IMR-90 (cell line): ENCODE measurements around the gene PACSIN2. TPM values are rescaled to one million over a fixed set of nuclear protein-coding genes. Genes with fewer than 3 reads are reported as not detected.

Experiments used
- ATAC-seq: fragments of 200-7000 bp; cut with Tn5 transposase; 2 replicates; pipeline ENCODE4 v1.9.1; 2020; ENCODE audit warnings: low read depth, mild to moderate bottlenecking, moderate library complexity
- BruUV-seq: library from RNA; stranded (reverse); fragments of 400-500 nt; replicated peaks from 2 replicates; lab custom pipeline; 2021; lab: Mats Ljungman, UMichigan
- CTCF ChIA-PET: fragments of 300-600 bp; formaldehyde crosslinking; extraction: SDS; loops from one replicate; lab custom pipeline; 2021; ENCODE audit warnings: antibody characterized with exemption; lab: Yijun Ruan, JAX
- POLR2A ChIA-PET: fragments of 300-600 bp; sonication (Branson Sonifier 250); formaldehyde crosslinking; loops from one replicate; lab custom pipeline; 2022; ENCODE audit warnings: antibody characterized with exemption; ENCODE audit not compliant: unreplicated experiment; lab: Charles Lee
- DNase-seq: peaks from one replicate; pipeline ENCODE4 v3.0.0; 2013
- H2AFZ ChIP-seq: replicated peaks from 2 replicates; pipeline ENCODE3; 2013; ENCODE audit warnings: low read length, mild to moderate bottlenecking; ENCODE audit not compliant: poor library complexity
- H2AK5ac ChIP-seq: 2 replicates; pipeline ENCODE4 v1.6.1; 2013; ENCODE audit warnings: low read depth, low read length, inconsistent platforms
- H2AK9ac ChIP-seq: replicated peaks from 2 replicates; pipeline ENCODE3; 2013; ENCODE audit warnings: mild to moderate bottlenecking, low read depth, low read length, moderate library complexity; ENCODE audit not compliant: poor library complexity
- H2BK120ac ChIP-seq: 2 replicates; pipeline ENCODE4 v1.6.1; 2013; ENCODE audit warnings: low read depth, low read length, inconsistent platforms
- H2BK15ac ChIP-seq: 3 replicates; pipeline ENCODE4 v1.6.1; 2013; ENCODE audit warnings: low read depth, low read length, inconsistent platforms
- H2BK20ac ChIP-seq: 2 replicates; pipeline ENCODE4 v1.6.1; 2013; ENCODE audit warnings: low read depth, mild to moderate bottlenecking, inconsistent platforms, low read length, moderate library complexity
- H2BK5ac ChIP-seq: 2 replicates; pipeline ENCODE4 v1.6.1; 2013; ENCODE audit warnings: mild to moderate bottlenecking, low read depth, low read length, inconsistent platforms; ENCODE audit not compliant: poor library complexity, severe bottlenecking
- H3K14ac ChIP-seq: replicated peaks from 2 replicates; pipeline ENCODE4 v1.6.1; 2013; ENCODE audit warnings: low read depth, low read length, inconsistent platforms
- H3K18ac ChIP-seq: 2 replicates; pipeline ENCODE4 v1.6.1; 2013; ENCODE audit warnings: low read depth, low read length, control low read depth
- H3K23ac ChIP-seq: 2 replicates; pipeline ENCODE4 v1.6.1; 2013; ENCODE audit warnings: low read depth, low read length, inconsistent platforms
- H3K27ac ChIP-seq: 2 replicates; pipeline ENCODE4 v1.5.1; 2013; ENCODE audit warnings: mild to moderate bottlenecking, control low read depth, low read length; ENCODE audit not compliant: insufficient read depth
- H3K27me3 ChIP-seq: 2 replicates; pipeline ENCODE4 v1.6.1; 2013; ENCODE audit warnings: low read length; ENCODE audit not compliant: control insufficient read depth, insufficient read depth
- H3K36me3 ChIP-seq: 2 replicates; pipeline ENCODE4 v1.6.1; 2013; ENCODE audit warnings: low read length, mixed read lengths; ENCODE audit not compliant: control insufficient read depth, insufficient read depth
- H3K4ac ChIP-seq: 2 replicates; pipeline ENCODE4 v1.6.1; 2013; ENCODE audit warnings: low read depth, low read length, inconsistent platforms
- H3K4me1 ChIP-seq: 2 replicates; pipeline ENCODE4 v1.6.1; 2013; ENCODE audit warnings: low read length, mixed read lengths; ENCODE audit not compliant: control insufficient read depth, insufficient read depth
- H3K4me2 ChIP-seq: 2 replicates; pipeline ENCODE4 v1.6.1; 2013; ENCODE audit warnings: low read depth, mild to moderate bottlenecking, control low read depth, low read length, moderate library complexity
- H3K4me3 ChIP-seq: 2 replicates; pipeline ENCODE4 v1.5.1; 2013; ENCODE audit warnings: low read depth, mild to moderate bottlenecking, control low read depth, low read length, moderate library complexity; ENCODE audit not compliant: insufficient read depth
- H3K56ac ChIP-seq: 2 replicates; pipeline ENCODE4 v1.6.1; 2013; ENCODE audit warnings: low read length, inconsistent platforms; ENCODE audit not compliant: insufficient read depth; ENCODE audit errors: extremely low read depth
- H3K79me1 ChIP-seq, 2 experiments: 2 replicates each; pipeline ENCODE4 v1.6.1; 2013; ENCODE audit warnings: low read length in 2 of 2, inconsistent platforms in 1 of 2, low read depth in 1 of 2
- H3K9ac ChIP-seq: 2 replicates; pipeline ENCODE4 v1.6.1; 2013; ENCODE audit warnings: low read depth, low read length, control low read depth
- H3K9me1 ChIP-seq: 2 replicates; pipeline ENCODE4 v1.6.1; 2013; ENCODE audit warnings: low read length, inconsistent platforms; ENCODE audit not compliant: insufficient read depth
- H3K9me3 ChIP-seq: 2 replicates; pipeline ENCODE4 v1.6.1; 2013; ENCODE audit warnings: low read length; ENCODE audit not compliant: control insufficient read depth, insufficient read depth
- H4K20me1 ChIP-seq: 2 replicates; pipeline ENCODE4 v1.6.1; 2013; ENCODE audit warnings: low read length, inconsistent platforms; ENCODE audit not compliant: insufficient read depth
- H4K5ac ChIP-seq: 2 replicates; pipeline ENCODE4 v1.6.1; 2013; ENCODE audit warnings: mild to moderate bottlenecking, low read depth, low read length, control low read depth
- H4K8ac ChIP-seq, 2 experiments: 2 replicates each; pipeline ENCODE4 v1.6.1; 2013; ENCODE audit warnings: low read depth in 2 of 2, low read length in 2 of 2, control low read depth in 1 of 2, inconsistent platforms in 1 of 2
- H4K91ac ChIP-seq: 2 replicates; pipeline ENCODE4 v1.6.1; 2013; ENCODE audit warnings: low read depth, low read length, inconsistent platforms; ENCODE audit not compliant: insufficient read depth
- CHD1 ChIP-seq: IDR thresholded peaks from 2 replicates; pipeline ENCODE4 v1.6.1; 2012; ENCODE audit warnings: low read depth, low read length, improper control_type of control experiment
- FOS ChIP-seq: fragments of 150-350 bp; IDR thresholded peaks from 2 replicates; pipeline ENCODE4 v1.6.1; 2016; ENCODE audit warnings: low read depth, low read length
- MAZ ChIP-seq: IDR thresholded peaks from 2 replicates; pipeline ENCODE4 v1.6.1; 2012; ENCODE audit warnings: low read depth, mild to moderate bottlenecking, low read length, improper control_type of control experiment, moderate library complexity, borderline replicate concordance
- MXI1 ChIP-seq: IDR thresholded peaks from 2 replicates; pipeline ENCODE4 v1.6.1; 2012; ENCODE audit warnings: low read depth, mild to moderate bottlenecking, low read length, moderate library complexity, borderline replicate concordance
- NFE2L2 ChIP-seq: fragments of 150-350 bp; IDR thresholded peaks from 2 replicates; pipeline ENCODE4 v1.6.1; 2016; ENCODE audit warnings: low read depth, mild to moderate bottlenecking, low read length
- RAD21 ChIP-seq: IDR thresholded peaks from 2 replicates; pipeline ENCODE4 v1.6.1; 2012; ENCODE audit warnings: low read length, improper control_type of control experiment
- RCOR1 ChIP-seq: IDR thresholded peaks from 2 replicates; pipeline ENCODE4 v1.6.1; 2012; ENCODE audit warnings: mild to moderate bottlenecking, low read length, improper control_type of control experiment; ENCODE audit not compliant: insufficient replicate concordance
- WGBS, 2 experiments: methylation state at CpG; one replicate each; pipeline versions ENCODE4 v1.1.5 to v1.1.7; 2013; ENCODE audit warnings: missing lambda C conversion rate in 2 of 2; ENCODE audit not compliant: insufficient read length in 1 of 2; ENCODE audit errors: extremely low coverage in 2 of 2; 5-methylcytosine and 5-hydroxymethylcytosine counted together
- dilution Hi-C: fragments of 300-500 bp; cut with HindIII; formaldehyde crosslinking; loops from one replicate; pipeline ENCODE4 v1.14.3; 2018; ENCODE audit warnings: low sequenced_read_pairs; ENCODE audit not compliant: unreplicated experiment
- in situ Hi-C: fragments of 300-500 bp; cut with MboI; formaldehyde crosslinking; loops from 3 replicates; pipeline ENCODE4 v1.14.3; 2019; ENCODE audit warnings: low sequenced_read_pairs, inconsistent platforms, mixed read lengths
- intact Hi-C: fragments of 100-400 bp; cut with micrococcal nuclease; formaldehyde crosslinking; loops from 2 replicates; pipeline ENCODE4 v1.10.0; 2022
- polyA plus RNA-seq, 3 experiments: library from polyadenylated mRNA; depleted of rRNA; stranded (reverse); fragments of >200 nt; gene quantifications; 2 replicates each; pipeline ENCODE4 v1.2.3, GENCODE V29; 2012; ENCODE audit warnings: low replicate concordance in 1 of 3
- total RNA-seq: library from RNA; depleted of rRNA; stranded (reverse); fragments of >200 nt; gene quantifications from 2 replicates; pipeline ENCODE4 v1.2.3, GENCODE V29; 2012
- TF ChIP-seq, protein P1 (sequence below): conservative IDR thresholded peaks from 2 replicates; pipeline ENCODE4 v1.5.1; 2012; ENCODE audit warnings: mild to moderate bottlenecking, low read depth, low read length, improper control_type of control experiment
- TF ChIP-seq, protein P2 (sequence below): fragments of 150-350 bp; IDR thresholded peaks from 2 replicates; pipeline ENCODE4 v1.6.1; 2016; ENCODE audit warnings: low read depth, mild to moderate bottlenecking, low read length, moderate library complexity, borderline replicate concordance

PACSIN2 gene
- total and polyA plus RNA-seq, 2 of the 4 experiments (the other 2 are of a cell fraction), result 85.0 to 118 TPM

DNA sequence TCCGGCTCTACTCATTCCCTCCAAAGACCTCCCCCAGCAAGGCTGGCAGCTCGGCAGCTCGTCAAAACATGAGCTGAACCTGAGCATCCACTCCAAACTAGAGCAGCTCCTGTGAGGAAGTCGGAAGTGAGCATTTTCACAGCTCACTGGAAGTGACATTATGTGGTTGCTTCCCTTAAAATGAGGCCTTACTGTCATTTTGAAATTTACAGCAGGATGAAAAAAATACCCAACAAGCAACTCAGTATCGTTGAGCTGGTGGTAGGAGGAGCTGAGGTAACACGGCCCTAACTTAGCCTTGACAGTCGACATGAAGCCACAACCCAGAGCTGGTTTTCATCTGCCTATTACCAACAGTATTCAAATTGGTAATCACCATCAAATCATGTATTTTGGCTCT is 119.9 kb downstream of the PACSIN2 start:
- H3K27me3 ChIP-seq, result no peaks in the 10 kb centered on the region
- WGBS, 2 experiments, result no CpG with 5 or more reads among the region's 7 CpGs
- H4K5ac ChIP-seq, result no peak overlapping the region
- H2BK5ac ChIP-seq, result no peak overlapping the region
- no peak overlapping the region for H2BK20ac ChIP-seq
- in situ Hi-C loops (no loop called here), intact Hi-C loops (no loop called here), dilution Hi-C loops (no loop called here)
- H3K4ac ChIP-seq, result no peak overlapping the region
- H3K18ac ChIP-seq, result no peak overlapping the region
- H4K20me1 ChIP-seq, result peaks cover 51% of the 10 kb centered on the region
- H3K9ac ChIP-seq, result no peak overlapping the region
- H3K4me3 ChIP-seq, result no peak overlapping the region
- H2AK5ac ChIP-seq, result no peak overlapping the region
- H3K4me1 ChIP-seq, result no peaks in the 10 kb centered on the region
- peaks cover 27% of the 10 kb centered on the region for H3K9me1 ChIP-seq
- CTCF ChIA-PET, result no interaction called here
- no peak overlapping the region for H3K23ac ChIP-seq
- no peak overlapping the region for H2AFZ ChIP-seq
- POLR2A ChIA-PET, result no interaction called here
- no peak overlapping the region for H3K56ac ChIP-seq
- no peak overlapping the region for H3K27ac ChIP-seq
- no peak overlapping the region for H4K8ac ChIP-seq
- H3K14ac ChIP-seq, result no peak overlapping the region
- no peak overlapping the region for H2BK120ac ChIP-seq
- BruUV-seq, result no TSS peak
- H2AK9ac ChIP-seq, result no peak overlapping the region
- peaks cover 12% of the 10 kb centered on the region for H3K36me3 ChIP-seq
- TF ChIP-seq NFE2L2, result no peak
- no peak for TF ChIP-seq RCOR1
- TF ChIP-seq FOS, result no peak
- TF ChIP-seq CHD1, result no peak
- TF ChIP-seq, protein P1, sequence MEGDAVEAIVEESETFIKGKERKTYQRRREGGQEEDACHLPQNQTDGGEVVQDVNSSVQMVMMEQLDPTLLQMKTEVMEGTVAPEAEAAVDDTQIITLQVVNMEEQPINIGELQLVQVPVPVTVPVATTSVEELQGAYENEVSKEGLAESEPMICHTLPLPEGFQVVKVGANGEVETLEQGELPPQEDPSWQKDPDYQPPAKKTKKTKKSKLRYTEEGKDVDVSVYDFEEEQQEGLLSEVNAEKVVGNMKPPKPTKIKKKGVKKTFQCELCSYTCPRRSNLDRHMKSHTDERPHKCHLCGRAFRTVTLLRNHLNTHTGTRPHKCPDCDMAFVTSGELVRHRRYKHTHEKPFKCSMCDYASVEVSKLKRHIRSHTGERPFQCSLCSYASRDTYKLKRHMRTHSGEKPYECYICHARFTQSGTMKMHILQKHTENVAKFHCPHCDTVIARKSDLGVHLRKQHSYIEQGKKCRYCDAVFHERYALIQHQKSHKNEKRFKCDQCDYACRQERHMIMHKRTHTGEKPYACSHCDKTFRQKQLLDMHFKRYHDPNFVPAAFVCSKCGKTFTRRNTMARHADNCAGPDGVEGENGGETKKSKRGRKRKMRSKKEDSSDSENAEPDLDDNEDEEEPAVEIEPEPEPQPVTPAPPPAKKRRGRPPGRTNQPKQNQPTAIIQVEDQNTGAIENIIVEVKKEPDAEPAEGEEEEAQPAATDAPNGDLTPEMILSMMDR, result no peak
- TF ChIP-seq, protein P2, sequence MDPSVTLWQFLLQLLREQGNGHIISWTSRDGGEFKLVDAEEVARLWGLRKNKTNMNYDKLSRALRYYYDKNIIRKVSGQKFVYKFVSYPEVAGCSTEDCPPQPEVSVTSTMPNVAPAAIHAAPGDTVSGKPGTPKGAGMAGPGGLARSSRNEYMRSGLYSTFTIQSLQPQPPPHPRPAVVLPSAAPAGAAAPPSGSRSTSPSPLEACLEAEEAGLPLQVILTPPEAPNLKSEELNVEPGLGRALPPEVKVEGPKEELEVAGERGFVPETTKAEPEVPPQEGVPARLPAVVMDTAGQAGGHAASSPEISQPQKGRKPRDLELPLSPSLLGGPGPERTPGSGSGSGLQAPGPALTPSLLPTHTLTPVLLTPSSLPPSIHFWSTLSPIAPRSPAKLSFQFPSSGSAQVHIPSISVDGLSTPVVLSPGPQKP, result no peak
- no peak for TF ChIP-seq RAD21
- no peak for TF ChIP-seq MXI1
- no peak for TF ChIP-seq MAZ
- peaks cover 65 to 78% of the 10 kb centered on the region in 2 experiments for H3K79me1 ChIP-seq
- H4K91ac ChIP-seq, result no peak overlapping the region
- no peak overlapping the region for H2BK15ac ChIP-seq
- H3K4me2 ChIP-seq, result no peak overlapping the region
- DNase-seq, result no peak
- no peaks in the 10 kb centered on the region for H3K9me3 ChIP-seq
- ATAC-seq, result no peak
